Stomach smooth muscle (tissue), 2 donors: ENCODE measurements around the gene MRPS9.

Experiments
- H3K27ac ChIP-seq: one replicate; pipeline ENCODE4 v1.7.0; 2013; ENCODE audit warnings: mild to moderate bottlenecking, low read length, inconsistent platforms
- H3K27me3 ChIP-seq, 2 donors: one replicate each; pipeline ENCODE4 v1.7.0; 2013; ENCODE audit warnings: low read length in 2 of 2; ENCODE audit not compliant: insufficient read depth in 2 of 2, control insufficient read depth in 1 of 2
- H3K36me3 ChIP-seq, 2 donors: one replicate each; pipeline ENCODE4 v1.7.0; 2013; ENCODE audit warnings: low read length in 2 of 2; ENCODE audit not compliant: control insufficient read depth in 2 of 2, insufficient read depth in 2 of 2
- H3K4me1 ChIP-seq: one replicate; pipeline ENCODE4 v1.7.0; 2013; ENCODE audit warnings: low read length; ENCODE audit not compliant: control insufficient read depth, insufficient read depth
- H3K4me3 ChIP-seq, 2 donors: one replicate each; pipeline ENCODE4 v1.7.0; 2013; ENCODE audit warnings: low read length in 2 of 2
- H3K9ac ChIP-seq, 2 donors: one replicate each; pipeline ENCODE4 v1.7.0; 2013; ENCODE audit warnings: low read length in 2 of 2, mild to moderate bottlenecking in 1 of 2
- H3K9me3 ChIP-seq, 2 donors: one replicate each; pipeline ENCODE4 v1.7.0; 2013; ENCODE audit warnings: low read length in 2 of 2; ENCODE audit not compliant: control insufficient read depth in 2 of 2
- donor health status: healthy.
- donor health status: Pancreatic carcinoma.

Gene MRPS9

GRCh38 chr2:105138643-105139042 lies 100.8 kb downstream of the MRPS9 start:
- no peak overlapping the region for H3K27ac ChIP-seq
- no peak overlapping the region for H3K9ac ChIP-seq
- H3K36me3 ChIP-seq: no peaks in the 10 kb centered on the region
- H3K9me3 ChIP-seq: no peaks in the 10 kb centered on the region
- H3K4me3 ChIP-seq: no peak overlapping the region
- H3K27me3 ChIP-seq: peaks cover 0 to 9% of the 10 kb centered on the region in 2 donors
- H3K4me1 ChIP-seq: no peaks in the 10 kb centered on the region

- Histone ChIP-seq H3K9ac (no peak overlapping the region), H3K36me3 (no peaks in the 10 kb centered on the region), H3K4me1 (peaks cover 4% of the 10 kb centered on the region), H3K9me3 (no peaks in the 10 kb centered on the region), H3K27ac (no peak overlapping the region), H3K27me3 (peaks cover 5 to 13% of the 10 kb centered on the region in 2 donors), H3K4me3 (no peak overlapping the region)
These were observed 101.8 kb downstream of the MRPS9 start for GRCh38 chr2:105139556-105140239.

GRCh38 chr2:105140240-105140568 lies 102.3 kb downstream of the MRPS9 start:
- H3K4me1 ChIP-seq: peaks cover 6% of the 10 kb centered on the region
- no peak overlapping the region for H3K4me3 ChIP-seq
- H3K9ac ChIP-seq: no peak overlapping the region

GRCh38 chr2:105141099-105141614 lies 103.3 kb downstream of the MRPS9 start:
- Histone ChIP-seq H3K27ac (no peak overlapping the region), H3K9ac (no peak overlapping the region), H3K36me3 (no peaks in the 10 kb centered on the region), H3K9me3 (no peaks in the 10 kb centered on the region), H3K4me3 (no peak overlapping the region), H3K27me3 (peaks cover 13 to 18% of the 10 kb centered on the region in 2 donors), H3K4me1 (peaks cover 6% of the 10 kb centered on the region)

More at GRCh38 chr2:105140240-105140568, 102.3 kb downstream of the MRPS9 start:
- H3K27me3 ChIP-seq: peaks cover 10 to 17% of the 10 kb centered on the region in 2 donors
- no peaks in the 10 kb centered on the region for H3K36me3 ChIP-seq
- no peaks in the 10 kb centered on the region for H3K9me3 ChIP-seq
- H3K27ac ChIP-seq: no peak overlapping the region

GRCh38 chr2:105142239-105142638 lies 104.4 kb downstream of the MRPS9 start:
- Histone ChIP-seq H3K9ac (no peak overlapping the region), H3K9me3 (no peaks in the 10 kb centered on the region), H3K36me3 (no peaks in the 10 kb centered on the region), H3K4me1 (peaks cover 6% of the 10 kb centered on the region), H3K27ac (no peak overlapping the region), H3K4me3 (no peak overlapping the region), H3K27me3 (peaks cover 13 to 21% of the 10 kb centered on the region in 2 donors)

- Histone ChIP-seq H3K27ac (no peak overlapping the region), H3K36me3 (no peaks in the 10 kb centered on the region), H3K9ac (no peak overlapping the region), H3K9me3 (no peaks in the 10 kb centered on the region), H3K4me3 (no peak overlapping the region), H3K4me1 (peaks cover 6% of the 10 kb centered on the region), H3K27me3 (peaks cover 13 to 22% of the 10 kb centered on the region in 2 donors)
These were observed 105.2 kb downstream of the MRPS9 start for GRCh38 chr2:105143094-105143466.

GRCh38 chr2:105143467-105144151 lies 105.7 kb downstream of the MRPS9 start:
- no peak overlapping the region for H3K27ac ChIP-seq
- H3K9me3 ChIP-seq: no peaks in the 10 kb centered on the region
- peaks cover 6% of the 10 kb centered on the region for H3K4me1 ChIP-seq
- peak overlapping the region in 1 of 2 donors; percentile 22 for H3K4me3 ChIP-seq
- H3K27me3 ChIP-seq: peaks cover 13 to 22% of the 10 kb centered on the region in 2 donors
- no peak overlapping the region for H3K9ac ChIP-seq
- no peaks in the 10 kb centered on the region for H3K36me3 ChIP-seq

GRCh38 chr2:105144152-105144940 lies 106.5 kb downstream of the MRPS9 start:
- H3K9me3 ChIP-seq: no peaks in the 10 kb centered on the region
- H3K36me3 ChIP-seq: no peaks in the 10 kb centered on the region
- H3K27me3 ChIP-seq: peaks cover 13 to 22% of the 10 kb centered on the region in 2 donors
- H3K9ac ChIP-seq: no peak overlapping the region
- no peak overlapping the region for H3K27ac ChIP-seq
- H3K4me1 ChIP-seq: peaks cover 6% of the 10 kb centered on the region
- no peak overlapping the region for H3K4me3 ChIP-seq

- H3K4me1 ChIP-seq: peaks cover 6% of the 10 kb centered on the region
- H3K27me3 ChIP-seq: peaks cover 13 to 22% of the 10 kb centered on the region in 2 donors
- no peak overlapping the region for H3K4me3 ChIP-seq
- no peak overlapping the region for H3K27ac ChIP-seq
- no peaks in the 10 kb centered on the region for H3K9me3 ChIP-seq
- no peak overlapping the region for H3K9ac ChIP-seq
- H3K36me3 ChIP-seq: no peaks in the 10 kb centered on the region
These were observed 107.1 kb downstream of the MRPS9 start for GRCh38 chr2:105144941-105145300.

GRCh38 chr2:105149272-105149671 lies 111.4 kb downstream of the MRPS9 start:
- Histone ChIP-seq H3K36me3 (no peaks in the 10 kb centered on the region), H3K4me1 (peaks cover 6% of the 10 kb centered on the region), H3K27ac (no peak overlapping the region), H3K9ac (no peak overlapping the region), H3K27me3 (peaks cover 13% of the 10 kb centered on the region in 2 donors), H3K9me3 (peaks cover 0 to 4% of the 10 kb centered on the region in 2 donors), H3K4me3 (no peak overlapping the region)
